Fibroblast of skin of right biceps (primary cell): Measurements from ENCODE around the gene SGMS2.
A peak's percentile ranks its signal among the peaks of the same experiment; 100 is the strongest.

ENCODE experiments used
- DNase-seq: peaks from one replicate; pipeline ENCODE4 v3.0.0-alpha.2; 2013

The SGMS2 gene

GRCh38 chr4:107831140-107831539 is 6.4 kb downstream of the SGMS2 start:
- no peak for DNase-seq

GRCh38 chr4:107832275-107832807 is 7.6 kb downstream of the SGMS2 start:
- DNase-seq, result no peak

DNA sequence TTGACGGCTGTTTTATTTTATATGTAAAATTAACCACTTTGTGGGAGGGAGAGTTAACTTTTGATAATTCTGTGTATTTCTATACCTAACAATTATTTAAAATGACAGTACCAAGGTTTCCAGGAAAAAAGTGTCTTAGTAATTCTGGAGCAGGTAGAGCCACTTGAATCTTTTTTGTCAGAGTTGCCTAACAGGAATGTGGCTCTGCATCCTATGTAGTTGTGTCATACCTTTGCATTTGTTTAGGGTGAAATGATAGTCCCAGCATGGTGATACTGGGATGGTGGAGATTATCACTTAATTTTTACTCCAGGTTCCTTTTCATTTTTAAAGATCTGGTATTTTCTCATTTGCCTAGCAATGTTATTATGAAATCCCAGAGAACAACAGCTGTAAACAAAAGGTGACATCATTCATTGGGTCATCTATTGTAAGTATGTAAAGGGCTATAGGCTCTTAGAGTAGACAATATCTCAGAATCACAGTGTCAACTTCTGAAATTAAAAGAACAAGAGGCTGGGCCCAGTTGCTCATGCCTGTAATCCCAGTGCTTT is 9.6 kb downstream of the SGMS2 start:
- DNase-seq, result no peak

DNA sequence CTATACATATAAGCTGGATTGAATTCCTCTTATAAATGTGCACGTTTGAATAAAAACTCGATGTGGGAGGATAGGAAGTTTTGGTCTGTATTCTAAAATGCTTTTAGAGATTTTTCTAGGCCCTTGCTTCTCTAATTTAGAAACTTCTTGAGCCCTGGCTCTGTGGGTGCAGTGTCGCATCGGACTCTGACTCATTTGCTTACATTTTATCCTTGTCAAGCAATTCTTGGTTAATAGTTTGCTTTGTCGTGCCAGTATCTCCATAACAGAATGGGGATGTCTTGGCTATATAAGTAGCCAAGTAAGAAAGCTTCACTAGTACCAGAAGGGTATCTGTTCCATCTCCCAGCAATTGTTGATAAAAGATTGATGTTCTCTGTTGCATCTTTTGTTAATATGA is 10.7 kb downstream of the SGMS2 start:
- DNase-seq, result no peak

GRCh38 chr4:107837317-107837716 is 12.6 kb downstream of the SGMS2 start:
- no peak for DNase-seq

DNA sequence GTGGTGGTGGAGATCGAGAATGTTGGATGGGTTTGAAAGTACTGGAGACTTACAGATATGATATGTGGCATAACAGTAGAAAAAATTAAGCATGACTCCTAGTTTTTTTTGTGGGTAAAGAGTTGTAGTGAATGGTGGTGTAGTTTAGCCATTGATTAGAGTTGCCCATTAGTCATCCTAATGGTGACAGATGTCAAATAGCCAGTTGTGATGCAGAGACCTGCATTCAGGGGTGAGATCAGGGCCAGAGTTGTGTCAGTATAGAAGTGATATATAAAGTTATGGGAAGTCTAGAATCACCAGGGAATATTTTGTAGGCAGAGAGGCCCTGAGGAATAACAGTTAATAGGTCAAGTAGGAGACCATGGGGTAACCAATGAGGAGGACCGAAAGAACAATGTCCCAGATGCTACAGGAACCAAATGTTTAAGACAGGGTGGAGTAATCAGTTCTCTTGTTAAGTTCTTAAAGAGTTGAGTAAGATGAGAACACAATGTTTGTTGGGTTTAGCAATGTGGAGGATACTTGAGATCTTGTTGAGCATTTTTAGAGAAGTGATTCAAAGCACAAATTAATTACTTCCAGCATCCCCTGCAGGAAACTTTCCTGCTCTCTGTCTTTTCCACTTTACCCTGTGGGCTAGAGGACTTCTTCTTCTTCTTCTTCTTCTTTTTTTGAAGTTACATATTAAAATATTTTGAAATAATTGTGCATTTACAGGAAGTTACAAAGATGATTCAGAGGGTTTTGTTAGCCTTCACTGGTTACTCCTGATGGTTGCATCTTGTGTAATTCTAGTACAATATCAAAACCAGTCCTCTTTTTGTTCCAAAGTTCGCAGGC is 13.3 kb downstream of the SGMS2 start:
- peak; percentile 9 for DNase-seq

DNA sequence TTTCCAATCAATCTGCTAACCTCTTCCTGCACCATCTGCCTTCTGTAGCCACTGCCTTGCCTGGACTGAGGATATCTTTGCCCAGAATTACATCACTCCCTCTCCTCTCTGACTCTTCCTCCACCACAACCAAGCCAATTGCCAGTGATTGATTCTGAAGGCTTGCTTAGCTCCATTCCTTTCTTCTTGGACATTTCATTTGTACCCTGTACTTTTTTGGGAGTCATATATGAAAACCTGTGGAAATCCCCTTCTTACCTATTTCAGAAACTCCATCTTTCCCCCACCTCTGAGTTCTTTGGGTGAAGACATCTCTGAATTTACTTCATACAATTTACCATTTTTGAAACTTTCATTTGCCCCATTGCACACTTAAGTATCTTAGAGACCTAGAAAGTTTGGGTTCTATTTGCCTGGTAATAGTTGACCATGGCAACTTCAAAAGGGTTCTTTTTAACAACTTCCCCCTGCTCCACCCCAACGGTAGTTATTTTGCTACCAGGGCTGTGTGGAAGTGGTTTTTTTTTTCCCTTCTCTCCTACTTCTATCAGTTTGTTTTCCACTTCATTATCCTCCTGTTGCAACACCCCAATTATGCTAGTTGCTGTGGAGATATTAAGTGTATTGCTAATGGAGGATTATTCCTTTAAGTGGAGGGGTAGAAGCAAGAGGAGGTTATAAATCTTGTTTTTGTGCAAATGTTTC is 14.3 kb downstream of the SGMS2 start:
- peak; percentile 41 for DNase-seq

GRCh38 chr4:107843391-107843790 is 18.7 kb downstream of the SGMS2 start:
- DNase-seq, result no peak

DNA sequence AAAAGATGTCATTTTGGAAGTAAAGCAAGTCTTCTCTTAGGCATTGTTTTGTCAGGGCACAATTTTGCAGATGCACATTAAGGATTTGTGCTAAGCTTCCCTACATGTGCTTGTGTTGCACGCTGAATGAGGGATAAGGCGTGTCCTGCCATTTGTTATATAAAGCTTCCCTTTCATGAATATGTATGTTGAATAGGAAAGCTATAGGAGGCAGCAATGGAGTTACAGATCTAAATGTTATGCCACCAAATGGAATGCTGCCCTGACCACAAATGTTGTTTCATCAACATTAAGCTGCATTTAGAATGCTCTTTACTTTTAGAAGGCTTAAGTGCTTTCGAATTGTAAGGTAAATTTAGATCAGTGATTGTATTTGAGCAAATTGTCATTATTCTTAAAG is 20.9 kb downstream of the SGMS2 start:
- no peak for DNase-seq

- no peak for DNase-seq
These were observed 25.7 kb downstream of the SGMS2 start for GRCh38 chr4:107850438-107850837.

DNA sequence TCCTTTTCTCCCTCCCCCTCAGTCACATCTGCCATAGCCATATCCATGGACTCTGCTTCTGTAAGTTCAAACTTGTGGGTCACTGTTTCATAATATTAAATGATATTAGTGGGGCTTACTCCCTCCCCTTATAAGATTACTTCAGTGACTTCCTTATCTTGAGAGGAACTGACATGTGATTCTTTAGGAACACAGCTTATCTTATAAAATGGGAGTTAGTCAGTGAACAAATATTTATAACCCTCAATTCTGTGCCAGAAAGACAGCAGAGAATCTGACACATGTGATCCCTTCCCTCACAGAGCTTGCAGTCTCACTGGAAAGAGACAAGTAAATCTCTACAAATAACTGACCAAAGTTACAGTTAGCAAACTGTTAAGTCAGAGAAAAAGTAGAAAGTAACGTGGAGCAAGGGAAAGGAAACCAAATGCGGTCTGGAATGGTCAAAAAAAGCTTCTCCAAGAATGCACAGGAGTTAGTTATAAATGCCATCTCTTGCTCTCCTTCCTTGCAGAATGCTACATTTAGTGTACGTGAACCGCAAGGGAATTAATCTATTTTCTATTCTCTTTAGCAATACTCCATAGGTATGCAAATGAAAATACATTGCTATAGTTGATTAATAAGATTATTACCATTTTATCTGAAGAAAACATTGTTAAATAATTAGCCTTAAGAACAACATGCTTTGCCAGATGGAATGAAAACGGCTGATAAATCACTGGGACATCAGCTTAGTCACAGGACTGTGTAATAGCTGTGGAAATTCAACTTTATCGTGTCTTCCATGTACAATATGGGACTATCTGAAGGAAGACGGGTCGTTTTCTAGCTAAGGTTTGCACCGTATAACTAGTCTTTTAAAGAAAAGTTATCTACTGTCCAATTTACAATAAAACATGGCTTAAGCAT is 29.0 kb downstream of the SGMS2 start:
- peak; percentile 58 for DNase-seq

GRCh38 chr4:107854356-107855022 is 29.8 kb downstream of the SGMS2 start:
- peak; percentile 54 for DNase-seq

GRCh38 chr4:107855723-107856122 is 31.0 kb downstream of the SGMS2 start:
- no peak for DNase-seq

DNA sequence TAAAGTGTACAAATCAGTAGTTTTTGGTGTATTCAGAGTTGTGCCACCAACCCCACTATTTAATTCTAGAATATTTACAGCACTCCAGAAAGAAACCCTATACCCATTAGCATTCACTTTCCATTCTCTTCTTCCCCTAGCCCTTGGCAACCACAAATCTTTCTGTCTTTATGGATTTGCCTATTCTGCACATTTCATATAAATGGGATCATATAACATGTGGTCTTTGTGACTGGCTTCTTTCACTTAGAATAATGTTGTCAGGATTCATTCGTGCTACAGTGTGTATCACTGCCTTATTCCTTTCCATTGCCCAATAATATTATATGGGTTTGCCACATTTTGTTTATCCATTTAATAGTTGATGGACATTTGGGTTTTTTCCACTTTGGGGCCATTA is 32.2 kb downstream of the SGMS2 start:
- no peak for DNase-seq

- no peak for DNase-seq
These were observed 33.0 kb downstream of the SGMS2 start for GRCh38 chr4:107857741-107858140.

GRCh38 chr4:107858158-107858742 is 33.5 kb downstream of the SGMS2 start:
- no peak for DNase-seq

DNA sequence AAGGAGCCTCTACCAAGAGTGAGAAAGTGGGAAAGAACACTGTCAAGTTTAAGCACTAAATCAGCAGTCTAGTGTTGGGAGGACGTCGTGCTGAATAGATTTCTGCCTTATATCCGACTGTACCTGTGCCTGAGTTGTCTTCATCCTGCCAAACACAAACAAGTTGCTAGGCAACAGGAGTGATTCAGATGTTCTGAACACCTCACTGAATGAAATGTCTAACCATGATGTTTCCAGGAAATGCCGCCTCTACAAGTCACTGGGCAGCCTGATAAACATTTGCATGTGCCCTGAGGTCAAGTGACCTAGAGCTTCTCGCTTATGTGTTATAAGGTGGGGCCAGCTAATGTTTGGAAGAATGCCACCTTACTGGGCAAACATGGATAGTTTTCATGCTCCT is 37.9 kb downstream of the SGMS2 start:
- peak; percentile 22 for DNase-seq

DNA sequence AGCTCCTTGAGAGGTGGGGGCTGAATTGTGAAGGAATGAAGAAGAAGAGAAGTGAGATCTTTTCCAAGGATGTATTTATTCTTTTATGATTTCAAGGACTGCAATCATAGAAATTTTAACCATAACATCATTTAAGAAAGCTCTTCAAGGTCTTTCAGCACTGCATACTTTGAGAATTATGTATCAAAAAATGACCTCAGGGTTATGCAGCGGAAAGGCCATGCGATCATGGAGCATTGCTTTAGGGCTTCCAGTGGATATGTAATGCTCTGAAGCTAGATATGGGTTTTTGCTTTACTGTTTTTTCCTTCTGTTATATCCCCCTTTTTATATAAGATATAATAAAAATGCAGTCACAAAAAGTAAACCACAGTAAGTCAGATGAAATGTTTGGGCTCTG is 38.7 kb downstream of the SGMS2 start:
- DNase-seq, result peak; percentile 29

DNA sequence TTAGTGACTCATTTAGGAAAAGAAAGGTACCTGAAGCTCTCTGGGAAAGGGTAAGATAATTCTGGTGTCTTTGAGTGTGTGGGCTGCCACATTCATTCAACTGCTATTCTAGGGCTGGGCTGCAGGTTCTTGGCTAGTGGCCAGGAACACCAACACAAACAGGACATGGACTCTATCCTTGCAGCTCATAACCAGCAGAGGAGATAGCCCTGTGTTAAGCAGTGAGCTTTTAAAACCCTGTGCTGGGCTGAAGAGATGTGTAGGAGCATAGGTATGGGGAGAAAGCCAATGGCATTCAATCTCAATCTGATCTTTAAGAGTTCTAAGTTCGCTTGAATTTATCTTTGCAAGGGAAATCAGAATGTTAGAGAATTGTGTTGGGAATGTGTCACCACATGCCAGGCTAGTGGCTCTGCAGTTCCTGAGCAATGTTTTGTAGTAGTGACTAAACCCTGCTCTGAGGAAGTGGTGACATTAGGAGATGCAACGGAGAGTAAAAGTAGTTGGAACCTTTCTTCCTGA is 39.2 kb downstream of the SGMS2 start:
- peak; percentile 42 for DNase-seq

GRCh38 chr4:107866726-107867125 is 42.0 kb downstream of the SGMS2 start:
- no peak for DNase-seq

GRCh38 chr4:107870236-107870635 is 45.5 kb downstream of the SGMS2 start:
- no peak for DNase-seq
